ENCODE data around the gene DOP1A. TPM values are rescaled to one million over a fixed set of nuclear protein-coding genes. Genes with fewer than 3 reads are reported as not detected.

The DOP1A gene
- total RNA-seq, 1 experiment from 2014 or later: 17.0 TPM

- Histone ChIP-seq H3K27ac (ENCODE audit: insufficient read length, low read depth, low read length) (no peak within 1 kb of the TSS), H3K27me3 (ENCODE audit: insufficient read depth, low read length) (no peaks in the 10 kb centered on the region), H4K8ac (replicated peaks; ENCODE audit: insufficient read length, low read depth, low read length) (no peak within 1 kb of the TSS), H3T11ph (ENCODE audit: low read length) (no peak within 1 kb of the TSS), H2BK5ac (ENCODE audit: insufficient read length, low read length) (no peak within 1 kb of the TSS), H2BK15ac (ENCODE audit: low read depth, low read length) (no peak within 1 kb of the TSS), H2BK120ac (ENCODE audit: low read depth, low read length, poor library complexity, severe bottlenecking) (no peak within 1 kb of the TSS), H2BK12ac (ENCODE audit: insufficient read length, low read depth, low read length) (no peak within 1 kb of the TSS), H3K4ac (ENCODE audit: low read depth, low read length) (no peak within 1 kb of the TSS), H3K23me2 (ENCODE audit: insufficient read length, low read depth, low read length, poor library complexity, severe bottlenecking) (peaks cover 5% of the 10 kb centered on the region), H3K9me3 (ENCODE audit: control insufficient read depth, low read depth, low read length) (no peaks in the 10 kb centered on the region), H3K9ac (ENCODE audit: extremely low read depth, insufficient read length, low read length) (peak within 1 kb of the TSS; percentile 48), H3K79me1 (ENCODE audit: insufficient read depth, low read depth, low read length, poor library complexity, severe bottlenecking) (no peaks in the 10 kb centered on the region), H3K4me2 (ENCODE audit: insufficient read depth, insufficient read length, low read length) (peak within 1 kb of the TSS; percentile 67), H3K79me2 (ENCODE audit: insufficient read depth, low read length) (peaks cover 3% of the 10 kb centered on the region; the same call in 1 of the 2 replicates), H3K56ac (ENCODE audit: insufficient read length, low read depth, low read length) (no peak within 1 kb of the TSS), H4K5ac (ENCODE audit: insufficient read length, low read depth, low read length) (no peak within 1 kb of the TSS), H4K20me1 (ENCODE audit: control insufficient read depth, insufficient read depth, insufficient read length) (no peaks in the 10 kb centered on the region), H2AK5ac (ENCODE audit: insufficient read length, low read length) (no peak within 1 kb of the TSS), H3K18ac (ENCODE audit: insufficient read length, low read depth, low read length) (peak within 1 kb of the TSS; percentile 54), H4K91ac (ENCODE audit: insufficient read length, low read depth, low read length) (no peak within 1 kb of the TSS), H3K14ac (ENCODE audit: insufficient read depth, low read length) (peak within 1 kb of the TSS; percentile 71; the same call in 1 of the 2 replicates), H2AFZ (ENCODE audit: low read length) (peak within 1 kb of the TSS; percentile 74), H3K4me1 (ENCODE audit: insufficient read depth, low read length) (no peaks in the 10 kb centered on the region), H3K23ac (ENCODE audit: insufficient read length, low read depth, low read length) (no peak within 1 kb of the TSS), H2BK20ac (ENCODE audit: low read depth, low read length, poor library complexity, severe bottlenecking) (no peak within 1 kb of the TSS)
- peak within 1 kb of the TSS in 2 of 3 experiments; percentile 92 to 96; a peak in 6 of 7 replicates for H3K27ac Mint-ChIP-seq
- TF ChIP-seq CTCF (conservative IDR thresholded peaks at IDR 0.05): peak; percentile 99
- H3K4me1 Mint-ChIP-seq: peaks cover 51 to 53% of the 10 kb centered on the region in 2 experiments
- peak within 1 kb of the TSS; percentile 92 to 96 for H3K4me3 Mint-ChIP-seq
- peaks cover 0 to 14% (median 0%) of the 10 kb centered on the region in 3 experiments; a peak in 5 of 7 replicates for H3K36me3 Mint-ChIP-seq (ENCODE audit: insufficient read depth in 1 of 3, low read depth in 3 of 3)
- no CpG with 5 or more reads among the region's 48 CpGs for WGBS (ENCODE audit: extremely low coverage, insufficient read length, low lambda C conversion rate)
- no peaks in the 10 kb centered on the region for H3K27me3 Mint-ChIP-seq (ENCODE audit: low read depth)
- peak; percentile 93 for DNase-seq
- H3K9me3 Mint-ChIP-seq: no peaks in the 10 kb centered on the region
Measured at GRCh38 chr6:83065511-83066192, 1.8 kb upstream of the DOP1A start, which contains the start of gene UBE3D. Gene UBE3D, minus strand, starts transcription at chr6:83065841. Its CDS starts 123 bp downstream, at chr6:83065718.

Measured in H9 (cell line).